Measurements from ENCODE around the gene COX8C. TPM values are rescaled to one million over a fixed set of nuclear protein-coding genes. Genes with fewer than 3 reads are reported as not detected.

COX8C gene
- total RNA-seq, 1 donor from 2014 or later, result not detected

GRCh38 chr14:93303659-93304058, 43.3 kb upstream of the COX8C start:
- Mint-ChIP-seq H3K36me3 (ENCODE audit: insufficient read depth) (peaks cover 1% of the 10 kb centered on the region), H3K27ac (no peak overlapping the region), H3K9me3 (ENCODE audit: low read depth) (no peaks in the 10 kb centered on the region), H3K4me3 (ENCODE audit: low read depth) (no peak overlapping the region), H3K27me3 (no peaks in the 10 kb centered on the region), H3K4me1 (ENCODE audit: low read depth) (peaks cover 12% of the 10 kb centered on the region)
- DNase-seq (ENCODE audit: low spot score, unreplicated experiment), result no peak
- TF ChIP-seq CTCF (IDR thresholded peaks at IDR 0.05; ENCODE audit: unreplicated experiment), result no peak

GRCh38 chr14:93304771-93305170, 42.2 kb upstream of the COX8C start:
- no peak for DNase-seq (ENCODE audit: low spot score, unreplicated experiment)
- peaks cover 1% of the 10 kb centered on the region for H3K36me3 Mint-ChIP-seq (ENCODE audit: insufficient read depth)
- TF ChIP-seq CTCF (IDR thresholded peaks at IDR 0.05; ENCODE audit: unreplicated experiment), result no peak
- H3K9me3 Mint-ChIP-seq (ENCODE audit: low read depth), result no peaks in the 10 kb centered on the region
- peaks cover 16% of the 10 kb centered on the region for H3K4me1 Mint-ChIP-seq (ENCODE audit: low read depth)
- no peak overlapping the region for H3K27ac Mint-ChIP-seq
- H3K4me3 Mint-ChIP-seq (ENCODE audit: low read depth), result no peak overlapping the region
- no peaks in the 10 kb centered on the region for H3K27me3 Mint-ChIP-seq

- H3K27me3 Mint-ChIP-seq, result no peaks in the 10 kb centered on the region
- peaks cover 1% of the 10 kb centered on the region for H3K36me3 Mint-ChIP-seq (ENCODE audit: insufficient read depth)
- H3K27ac Mint-ChIP-seq, result no peak overlapping the region
- H3K9me3 Mint-ChIP-seq (ENCODE audit: low read depth), result no peaks in the 10 kb centered on the region
- no peak overlapping the region for H3K4me3 Mint-ChIP-seq (ENCODE audit: low read depth)
- no peak for TF ChIP-seq CTCF (IDR thresholded peaks at IDR 0.05; ENCODE audit: unreplicated experiment)
- peaks cover 15% of the 10 kb centered on the region for H3K4me1 Mint-ChIP-seq (ENCODE audit: low read depth)
- no peak for DNase-seq (ENCODE audit: low spot score, unreplicated experiment)
Observed at GRCh38 chr14:93305725-93306418, 41.1 kb upstream of the COX8C start.

- peaks cover 13% of the 10 kb centered on the region for H3K4me1 Mint-ChIP-seq (ENCODE audit: low read depth)
- no peak for TF ChIP-seq CTCF (IDR thresholded peaks at IDR 0.05; ENCODE audit: unreplicated experiment)
- peaks cover 1% of the 10 kb centered on the region for H3K36me3 Mint-ChIP-seq (ENCODE audit: insufficient read depth)
- H3K4me3 Mint-ChIP-seq (ENCODE audit: low read depth), result no peak overlapping the region
- DNase-seq (ENCODE audit: low spot score, unreplicated experiment), result no peak
- H3K27me3 Mint-ChIP-seq, result no peaks in the 10 kb centered on the region
- no peaks in the 10 kb centered on the region for H3K9me3 Mint-ChIP-seq (ENCODE audit: low read depth)
- H3K27ac Mint-ChIP-seq, result no peak overlapping the region
Observed at GRCh38 chr14:93306812-93307211, 40.2 kb upstream of the COX8C start.

GRCh38 chr14:93308686-93309345, 38.2 kb upstream of the COX8C start:
- Mint-ChIP-seq H3K4me1 (ENCODE audit: low read depth) (peaks cover 8% of the 10 kb centered on the region), H3K4me3 (ENCODE audit: low read depth) (no peak overlapping the region), H3K36me3 (ENCODE audit: insufficient read depth) (no peaks in the 10 kb centered on the region), H3K27ac (no peak overlapping the region), H3K27me3 (no peaks in the 10 kb centered on the region), H3K9me3 (ENCODE audit: low read depth) (no peaks in the 10 kb centered on the region)
- TF ChIP-seq CTCF (IDR thresholded peaks at IDR 0.05; ENCODE audit: unreplicated experiment), result no peak
- DNase-seq (ENCODE audit: low spot score, unreplicated experiment), result no peak

Measured in progenitor cell of endocrine pancreas (in vitro differentiated cells).